Neural progenitor cell (in vitro differentiated cells): Measurements from ENCODE around the gene RIPPLY2. TPM values are rescaled to one million over a fixed set of nuclear protein-coding genes. Genes with fewer than 3 reads are reported as not detected.

Source experiments
- DNase-seq: peaks from one replicate; pipeline ENCODE4 v3.0.0-alpha.2; 2016; ENCODE audit warnings: low spot score
- H2AFZ ChIP-seq: fragments of 200-600 bp; sonication (generic); replicated peaks from 2 replicates; pipeline ENCODE4 v1.6.1; 2016; ENCODE audit warnings: antibody characterized with exemption
- H3F3A ChIP-seq: fragments of 200-600 bp; sonication (generic); 2 replicates; pipeline ENCODE4 v1.6.1; 2016; ENCODE audit warnings: antibody characterized with exemption, low read depth
- H3K27ac ChIP-seq: fragments of 200-600 bp; sonication (generic); 2 replicates; pipeline ENCODE4 v1.5.1; 2016; ENCODE audit warnings: mild to moderate bottlenecking
- H3K27me3 ChIP-seq: fragments of 200-600 bp; sonication (generic); 2 replicates; pipeline ENCODE4 v1.6.1; 2016; ENCODE audit warnings: mild to moderate bottlenecking, moderate library complexity
- H3K36me3 ChIP-seq: fragments of 200-600 bp; sonication (generic); 2 replicates; pipeline ENCODE4 v1.5.1; 2016
- H3K4me1 ChIP-seq: fragments of 200-600 bp; sonication (generic); 2 replicates; pipeline ENCODE4 v1.6.1; 2016; ENCODE audit warnings: mixed run types
- H3K4me2 ChIP-seq: fragments of 200-600 bp; sonication (generic); 2 replicates; pipeline ENCODE4 v1.6.1; 2016
- H3K4me3 ChIP-seq: fragments of 200-600 bp; sonication (generic); 2 replicates; pipeline ENCODE4 v1.5.1; 2016
- H3K79me2 ChIP-seq: fragments of 200-600 bp; sonication (generic); 2 replicates; pipeline ENCODE4 v1.6.1; 2016; ENCODE audit warnings: low read depth
- H3K9ac ChIP-seq: fragments of 200-600 bp; sonication (generic); 2 replicates; pipeline ENCODE4 v1.6.1; 2016
- H3K9me3 ChIP-seq: fragments of 200-600 bp; sonication (generic); 2 replicates; pipeline ENCODE4 v1.5.1; 2016; ENCODE audit warnings: low read depth
- H4K20me1 ChIP-seq: fragments of 200-600 bp; sonication (generic); 2 replicates; pipeline ENCODE4 v1.6.1; 2016; ENCODE audit warnings: low read depth
- H3K27ac Mint-ChIP-seq: 3 replicates; pipeline ENCODE4 v1.8.0; 2021; ENCODE audit warnings: mixed read lengths
- H3K27me3 Mint-ChIP-seq: 2 replicates; pipeline ENCODE4 v1.8.0; 2022; ENCODE audit warnings: low read depth, mild to moderate bottlenecking, inconsistent platforms, moderate library complexity, mixed read lengths; ENCODE audit not compliant: insufficient read depth
- H3K36me3 Mint-ChIP-seq: 3 replicates; pipeline ENCODE4 v1.8.0; 2021; ENCODE audit warnings: mixed read lengths
- H3K4me1 Mint-ChIP-seq: 3 replicates; pipeline ENCODE4 v1.8.0; 2021; ENCODE audit warnings: mixed read lengths
- H3K4me3 Mint-ChIP-seq: 3 replicates; pipeline ENCODE4 v1.8.0; 2021; ENCODE audit warnings: mild to moderate bottlenecking, moderate library complexity, mixed read lengths
- H3K9me3 Mint-ChIP-seq: 3 replicates; pipeline ENCODE4 v1.8.0; 2020; ENCODE audit warnings: mixed read lengths
- CTCF ChIP-seq: fragments of 200-600 bp; sonication (generic); IDR thresholded peaks from 2 replicates; pipeline ENCODE4 v1.5.1; 2017; ENCODE audit warnings: antibody characterized with exemption, mild to moderate bottlenecking
- EZH2 ChIP-seq: fragments of 200-600 bp; sonication (generic); IDR thresholded peaks from 2 replicates; pipeline ENCODE4 v1.6.1; 2017; ENCODE audit warnings: antibody characterized with exemption, mild to moderate bottlenecking, moderate library complexity
- EZH2phosphoT487 ChIP-seq: fragments of 200-600 bp; sonication (generic); IDR thresholded peaks from 2 replicates; pipeline ENCODE4 v1.6.1; 2017; ENCODE audit warnings: antibody characterized with exemption
- total RNA-seq: library from RNA; depleted of rRNA; stranded (reverse); fragments of >200 nt; gene quantifications from 2 replicates; pipeline ENCODE4 v1.2.3, GENCODE V29; 2015; ENCODE audit warnings: low replicate concordance

The RIPPLY2 gene
- total RNA-seq, 1 donor from 2014 or later: not detected

- H3K4me1 ChIP-seq: peaks cover 13% of the 10 kb centered on the region
- H3K9me3 Mint-ChIP-seq: no peaks in the 10 kb centered on the region
- no peaks in the 10 kb centered on the region for H3K36me3 ChIP-seq
- peaks cover 5% of the 10 kb centered on the region for H3K4me1 Mint-ChIP-seq
- H4K20me1 ChIP-seq: no peaks in the 10 kb centered on the region
- H3K9me3 ChIP-seq: no peaks in the 10 kb centered on the region
- H3K9ac ChIP-seq: no peak overlapping the region
- peaks cover 4% of the 10 kb centered on the region for H3K36me3 Mint-ChIP-seq
- no peak overlapping the region for H3K4me2 ChIP-seq
- no peak overlapping the region for H3K4me3 ChIP-seq
- H3F3A ChIP-seq: no peaks in the 10 kb centered on the region
- H3K27ac ChIP-seq: no peak overlapping the region
- no peaks in the 10 kb centered on the region for H3K79me2 ChIP-seq
- DNase-seq: no peak
- TF ChIP-seq EZH2phosphoT487: no peak
- no peak for TF ChIP-seq EZH2
- TF ChIP-seq CTCF: no peak
- H3K27ac Mint-ChIP-seq: no peak overlapping the region
- no peak overlapping the region for H2AFZ ChIP-seq
- no peaks in the 10 kb centered on the region for H3K27me3 Mint-ChIP-seq
- H3K4me3 Mint-ChIP-seq: no peak overlapping the region
- no peaks in the 10 kb centered on the region for H3K27me3 ChIP-seq
Observed at GRCh38 chr6:83873869-83874268, 20.7 kb downstream of the RIPPLY2 start.

- H3K4me1 Mint-ChIP-seq: peaks cover 5% of the 10 kb centered on the region
- no peaks in the 10 kb centered on the region for H3K79me2 ChIP-seq
- H3F3A ChIP-seq: no peaks in the 10 kb centered on the region
Observed at GRCh38 chr6:83875843-83876242, 22.7 kb downstream of the RIPPLY2 start.

GRCh38 chr6:83878902-83879644 lies 25.9 kb downstream of the RIPPLY2 start:
- H3K9ac ChIP-seq: no peak overlapping the region
- no peaks in the 10 kb centered on the region for H3K9me3 ChIP-seq
- DNase-seq: no peak
- no peak overlapping the region for H3K27ac ChIP-seq
- H4K20me1 ChIP-seq: no peaks in the 10 kb centered on the region
- H3K4me3 ChIP-seq: no peak overlapping the region
- H3K4me1 ChIP-seq: peaks cover 13% of the 10 kb centered on the region
- TF ChIP-seq EZH2 (no peak), EZH2phosphoT487 (no peak), CTCF (no peak)
- Mint-ChIP-seq H3K36me3 (no peaks in the 10 kb centered on the region), H3K4me1 (peaks cover 5% of the 10 kb centered on the region), H3K27ac (no peak overlapping the region), H3K9me3 (no peaks in the 10 kb centered on the region), H3K4me3 (no peak overlapping the region), H3K27me3 (no peaks in the 10 kb centered on the region)
- H3F3A ChIP-seq: no peaks in the 10 kb centered on the region
- H3K27me3 ChIP-seq: no peaks in the 10 kb centered on the region
- no peaks in the 10 kb centered on the region for H3K79me2 ChIP-seq
- H3K36me3 ChIP-seq: no peaks in the 10 kb centered on the region
- H2AFZ ChIP-seq: no peak overlapping the region
- no peak overlapping the region for H3K4me2 ChIP-seq

More at GRCh38 chr6:83875843-83876242, 22.7 kb downstream of the RIPPLY2 start:
- no peak overlapping the region for H3K4me3 Mint-ChIP-seq
- Histone ChIP-seq H3K9ac (no peak overlapping the region), H3K27me3 (no peaks in the 10 kb centered on the region), H3K4me1 (peaks cover 13% of the 10 kb centered on the region), H4K20me1 (no peaks in the 10 kb centered on the region), H2AFZ (no peak overlapping the region), H3K9me3 (no peaks in the 10 kb centered on the region), H3K4me3 (no peak overlapping the region), H3K27ac (no peak overlapping the region), H3K4me2 (no peak overlapping the region), H3K36me3 (no peaks in the 10 kb centered on the region)
- no peak for TF ChIP-seq EZH2
- no peak for TF ChIP-seq CTCF
- TF ChIP-seq EZH2phosphoT487: no peak
- no peaks in the 10 kb centered on the region for H3K36me3 Mint-ChIP-seq
- H3K9me3 Mint-ChIP-seq: no peaks in the 10 kb centered on the region
- no peaks in the 10 kb centered on the region for H3K27me3 Mint-ChIP-seq
- no peak overlapping the region for H3K27ac Mint-ChIP-seq
- DNase-seq: no peak
